Dermis blood vessel endothelial cell (primary cell): ENCODE data around the gene ZNF710. TPM values are rescaled to one million over a fixed set of nuclear protein-coding genes. Genes with fewer than 3 reads are reported as not detected.

Source experiments
- DNase-seq: peaks from one replicate; pipeline ENCODE4 v3.0.0; 2010
- total RNA-seq: library from RNA; depleted of rRNA; stranded (reverse); fragments of >200 nt; gene quantifications from 2 replicates; pipeline ENCODE4 v1.2.3, GENCODE V29; 2014

ZNF710 gene
- total RNA-seq, 1 donor from 2014 or later = 10.2 TPM

GRCh38 chr15:90082140-90082715 is 81.1 kb downstream of the ZNF710 start:
- DNase-seq = peak; percentile 36

GRCh38 chr15:90083419-90083818 is 82.3 kb downstream of the ZNF710 start:
- no peak for DNase-seq

GRCh38 chr15:90083954-90084607 is 83.0 kb downstream of the ZNF710 start:
- no peak for DNase-seq

- no peak for DNase-seq
Measured at GRCh38 chr15:90084876-90085423, 83.8 kb downstream of the ZNF710 start.

DNA sequence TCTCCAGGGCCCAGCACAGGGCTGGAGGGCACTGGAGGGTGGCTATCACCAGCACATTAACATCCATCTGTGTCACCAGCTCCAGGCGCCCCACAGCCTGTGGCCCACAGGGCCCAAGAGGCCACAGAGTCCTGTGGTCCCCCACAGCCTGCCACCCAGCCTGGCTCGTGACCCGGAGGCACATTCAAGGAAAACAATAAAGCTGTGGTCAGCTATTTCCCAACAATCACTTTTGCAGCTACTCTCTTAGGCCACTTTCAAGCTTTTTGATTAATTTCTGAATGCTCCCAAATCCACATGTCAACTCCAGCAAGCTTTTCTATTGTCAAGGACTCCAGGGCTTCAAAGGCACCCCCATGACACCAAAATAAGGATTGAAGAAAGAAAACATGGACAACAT is 84.4 kb downstream of the ZNF710 start:
- DNase-seq = no peak

DNA sequence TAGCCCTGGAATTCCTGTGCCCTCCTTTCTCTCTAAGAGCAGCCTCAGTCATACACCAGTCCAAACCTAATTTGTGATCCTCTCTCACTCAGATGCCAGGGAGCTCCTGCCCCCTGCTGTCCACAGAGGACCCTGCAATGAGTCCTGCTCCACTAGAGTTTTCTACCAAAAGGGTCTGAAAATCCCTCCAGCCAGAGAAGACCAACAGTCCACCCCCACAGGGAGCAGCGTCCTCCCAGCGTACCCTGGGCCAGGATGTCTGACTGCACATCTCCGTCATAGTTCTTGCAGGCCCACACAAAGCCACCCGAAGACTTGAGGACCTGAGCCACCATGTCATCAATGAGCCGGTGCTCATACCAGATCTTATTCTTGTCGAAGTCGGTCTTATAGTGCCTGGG is 85.7 kb downstream of the ZNF710 start:
- DNase-seq = peak; percentile 72

- DNase-seq = peak; percentile 62
Measured at GRCh38 chr15:90087454-90088154, 86.5 kb downstream of the ZNF710 start.

DNA sequence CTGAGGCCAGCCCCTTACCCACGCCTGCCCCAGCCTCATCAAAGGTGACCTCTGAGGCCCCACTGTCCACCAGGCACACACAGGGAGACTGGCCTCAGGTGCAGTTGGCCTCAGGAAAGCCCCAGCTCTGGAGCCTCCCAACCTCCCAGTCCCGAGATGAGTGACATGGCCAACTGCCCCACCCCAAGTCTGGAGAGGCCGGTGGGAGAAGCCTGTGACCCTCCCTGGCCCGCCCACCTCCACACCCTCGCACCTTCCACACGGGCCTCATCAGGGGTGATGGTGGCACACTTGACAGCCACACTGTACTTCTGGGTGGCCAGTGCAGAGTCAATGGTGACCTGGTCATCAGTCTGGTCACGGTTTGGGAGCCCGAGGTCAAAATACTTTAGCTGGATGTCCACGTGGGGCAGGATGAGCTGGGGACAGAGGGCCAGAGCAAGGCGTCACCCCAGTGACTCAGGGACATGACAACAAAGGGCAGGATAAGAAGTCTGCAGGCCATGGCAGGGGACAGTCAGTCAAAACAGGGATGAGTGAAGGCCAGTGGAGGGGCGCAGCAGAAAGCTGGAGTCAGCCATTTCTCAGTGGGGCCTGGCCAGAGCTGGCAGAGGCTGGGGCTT is 89.2 kb downstream of the ZNF710 start:
- no peak for DNase-seq

GRCh38 chr15:90091156-90091931 is 90.2 kb downstream of the ZNF710 start:
- no peak for DNase-seq

DNA sequence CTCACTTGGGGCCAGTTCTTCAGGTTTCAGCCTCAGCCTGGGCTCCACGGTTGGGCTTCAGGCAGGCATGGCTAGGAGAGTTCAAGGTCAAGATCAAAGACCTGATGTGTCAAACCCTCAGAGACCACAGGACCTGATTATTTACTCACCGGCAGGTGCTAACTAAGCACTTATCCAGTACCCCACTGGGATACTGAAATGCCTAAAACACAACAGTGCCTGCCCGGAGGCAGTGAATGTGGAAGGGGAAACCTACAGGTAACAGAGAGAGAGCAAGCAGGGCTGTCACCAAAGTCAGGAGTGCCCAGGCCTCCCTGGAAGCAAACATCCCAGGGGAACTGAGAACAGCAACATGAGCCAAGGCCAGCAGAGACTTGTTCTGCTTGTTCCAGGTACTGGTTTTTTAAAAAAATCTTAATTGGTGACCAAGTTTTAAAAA is 94.4 kb downstream of the ZNF710 start:
- DNase-seq = no peak

- no peak for DNase-seq
Measured at GRCh38 chr15:90097475-90097874, 96.4 kb downstream of the ZNF710 start.

DNA sequence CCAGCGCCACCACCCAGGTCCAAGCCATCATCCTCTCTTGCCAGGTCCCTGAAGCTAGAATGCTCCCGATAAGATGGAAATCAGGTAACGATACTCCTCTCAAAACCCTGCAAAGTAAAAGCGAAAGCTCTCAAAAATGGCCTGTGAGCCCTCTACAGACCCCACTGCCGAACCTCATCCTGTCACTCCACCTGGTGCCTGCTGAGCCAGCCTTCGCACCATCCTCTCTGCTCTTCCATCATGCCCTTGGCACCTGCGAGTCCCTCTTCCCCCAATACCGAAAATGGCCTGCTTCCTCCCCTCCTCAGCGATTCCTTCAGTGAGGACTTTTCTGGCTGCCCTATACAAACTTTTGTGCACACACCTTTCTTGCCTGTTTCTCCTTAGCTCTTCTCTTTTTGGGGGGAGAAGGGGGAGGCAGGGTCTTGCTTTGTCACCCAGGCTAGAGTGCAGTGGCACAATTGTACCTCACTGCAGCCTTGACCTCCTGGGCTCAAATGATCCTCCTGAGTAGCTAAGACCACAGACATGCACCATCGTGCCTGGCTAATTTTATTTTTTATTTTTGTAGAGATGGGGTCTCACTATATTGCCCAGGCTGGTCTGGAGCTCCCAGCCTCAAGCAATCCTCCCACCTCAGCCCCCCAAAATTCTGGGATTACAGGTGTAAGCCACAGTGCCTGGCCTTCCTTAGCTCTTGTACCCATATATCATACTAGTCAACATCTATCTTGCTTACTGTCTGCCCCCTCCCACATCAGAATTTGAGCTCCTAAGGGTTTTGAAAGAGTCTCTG is 98.1 kb downstream of the ZNF710 start:
- DNase-seq = no peak

DNA sequence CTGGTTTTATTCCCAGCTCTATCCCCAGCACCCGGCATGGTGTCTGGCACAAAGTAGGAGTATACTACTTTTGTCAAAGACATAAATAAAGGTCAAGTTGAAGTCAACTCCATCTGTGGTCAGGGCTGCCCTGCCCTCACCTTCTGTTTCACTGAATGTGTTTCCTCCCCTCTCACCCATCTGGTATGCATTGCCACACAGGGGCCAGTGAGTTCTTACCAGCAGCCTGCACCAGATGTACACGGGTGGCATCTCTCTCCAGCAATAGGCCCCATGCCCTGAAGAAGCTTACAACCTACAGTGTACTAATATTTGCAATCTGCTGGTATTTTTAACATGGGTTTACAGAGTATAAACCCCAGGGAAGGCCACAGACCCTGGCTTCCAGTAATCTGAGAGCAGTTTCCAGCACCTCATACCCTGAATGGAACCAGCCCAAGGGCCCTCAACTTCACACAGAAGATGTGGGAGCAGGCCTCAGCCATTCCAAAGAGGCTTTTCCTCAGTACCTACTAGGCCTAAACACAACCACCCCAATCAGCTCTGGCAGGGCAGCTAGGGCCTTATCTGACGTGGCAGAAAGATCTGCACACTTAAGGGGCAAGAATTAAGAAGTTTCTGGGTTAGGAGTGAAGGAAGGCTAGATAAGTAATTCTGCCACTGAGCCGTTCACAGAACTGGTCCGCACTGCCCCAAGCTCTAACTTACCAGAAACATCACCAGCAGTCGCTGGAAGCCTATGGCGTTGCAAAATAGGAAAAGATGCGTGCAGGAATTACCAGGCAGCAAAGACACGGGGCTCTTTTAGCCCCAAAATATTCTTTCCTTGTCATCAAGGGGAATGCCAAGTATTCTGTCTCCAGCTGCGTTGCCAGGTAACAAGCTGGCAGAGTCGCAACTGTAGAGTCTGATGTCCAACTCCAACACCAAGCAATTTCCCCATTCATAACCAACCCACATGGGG is 99.0 kb downstream of the ZNF710 start:
- DNase-seq = no peak

DNA sequence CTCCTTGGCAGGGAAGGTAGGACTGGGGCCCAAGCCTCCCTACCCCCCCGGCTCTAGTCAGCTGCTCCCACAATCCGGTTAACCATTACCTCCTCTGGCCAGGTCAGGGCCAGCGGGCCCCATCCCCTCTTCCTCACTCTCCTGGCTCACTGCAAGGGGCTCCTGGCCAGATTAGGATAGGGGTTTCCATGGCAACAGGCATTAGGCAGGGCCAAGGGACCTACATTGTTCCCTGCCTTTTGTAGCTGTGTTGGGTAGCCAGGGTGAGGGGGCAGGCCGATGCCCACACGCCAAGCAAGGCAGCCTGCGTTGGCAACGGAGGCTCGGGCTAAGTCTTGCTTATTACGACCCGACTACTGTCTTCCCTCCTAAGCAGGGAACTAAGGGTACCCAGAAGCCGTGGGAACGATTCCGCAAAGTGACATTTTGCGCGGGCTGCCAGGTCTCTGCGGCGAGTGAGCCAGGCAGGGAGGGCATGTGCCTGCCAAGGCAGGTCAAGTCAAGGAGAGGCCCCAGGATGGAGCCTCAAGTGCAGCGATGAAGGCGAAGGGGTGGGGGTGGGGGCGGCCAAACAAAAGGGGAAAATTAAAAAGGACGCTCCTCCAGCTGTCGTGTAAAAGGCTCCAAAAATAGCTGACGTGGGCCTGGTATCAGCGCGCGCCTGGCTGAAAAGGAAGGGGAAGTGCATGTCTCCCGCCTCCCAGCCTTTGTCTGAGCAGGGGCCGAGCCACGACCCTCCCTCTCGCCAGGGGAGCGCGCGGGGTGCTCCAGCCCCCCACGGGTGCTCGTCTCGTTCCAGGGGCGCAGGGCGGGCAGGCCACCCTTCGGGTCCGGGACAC is 100.2 kb downstream of the ZNF710 start:
- peak; percentile 52 for DNase-seq

GRCh38 chr15:90101969-90102890 is 101.1 kb downstream of the ZNF710 start, which contains the start of gene IDH2:
IDH2 (minus strand) TSS chr15:90102468; CDS start chr15:90102390, 78 bp downstream.
- DNase-seq = peak; percentile 87

- no peak for DNase-seq
Measured at GRCh38 chr15:90103701-90104329, 102.7 kb downstream of the ZNF710 start.

- no peak for DNase-seq
Measured at GRCh38 chr15:90104551-90104950, 103.4 kb downstream of the ZNF710 start.

GRCh38 chr15:90105521-90105920 is 104.4 kb downstream of the ZNF710 start:
- no peak for DNase-seq
